Measurements from ENCODE around the gene CDKN1A.

The CDKN1A gene

GRCh38 chr6:36686668-36687513 lies 8.4 kb downstream of the CDKN1A start:
- TF ChIP-seq SUZ12 (IDR thresholded peaks at IDR 0.05) (no peak), ARNT (IDR thresholded peaks at IDR 0.05) (no peak), FOXM1 (IDR thresholded peaks at IDR 0.05; ENCODE audit: borderline replicate concordance) (no peak), TARDBP (IDR thresholded peaks at IDR 0.05) (no peak), NFRKB (IDR thresholded peaks at IDR 0.05) (no peak), FOXK2 (IDR thresholded peaks at IDR 0.05) (no peak), L3MBTL2 (conservative IDR thresholded peaks at IDR 0.05) (no peak), LEF1 (IDR thresholded peaks at IDR 0.05; ENCODE audit: borderline replicate concordance) (no peak)
- no peak for DNase-seq (ENCODE audit: extremely low spot score)
- POLR2A ChIA-PET: no interaction called here
- CTCF ChIA-PET: interaction anchor here (0.6 to 1.0 kb wide), 2 partner anchors 23 to 57 kb away, joined by 3 to 4 read pairs; no protein-coding TSS in a partner anchor

- DNase-seq (ENCODE audit: extremely low spot score): no peak
- ChIA-PET POLR2A (interaction anchor here (1.7 kb wide), 1 partner anchor 9 kb away, joined by 8 read pairs; the partner anchor contains the start of gene CDKN1A), CTCF (no interaction called here)
- TF ChIP-seq FOXM1 (IDR thresholded peaks at IDR 0.05; ENCODE audit: borderline replicate concordance) (no peak), NFRKB (IDR thresholded peaks at IDR 0.05) (no peak), ELF4 (IDR thresholded peaks at IDR 0.05) (no peak), ZNF384 (IDR thresholded peaks at IDR 0.05) (no peak), CTBP1 (IDR thresholded peaks at IDR 0.05; ENCODE audit: borderline replicate concordance) (no peak), TARDBP (IDR thresholded peaks at IDR 0.05) (no peak), SUZ12 (IDR thresholded peaks at IDR 0.05) (no peak), FOXK2 (IDR thresholded peaks at IDR 0.05) (no peak), L3MBTL2 (conservative IDR thresholded peaks at IDR 0.05) (no peak), FOXA1 (IDR thresholded peaks at IDR 0.05) (no peak), HDGF (IDR thresholded peaks at IDR 0.05; ENCODE audit: borderline replicate concordance) (no peak), BHLHE40 (IDR thresholded peaks at IDR 0.05; ENCODE audit: borderline replicate concordance) (no peak), SP1 (IDR thresholded peaks at IDR 0.05) (no peak), ARNT (IDR thresholded peaks at IDR 0.05) (no peak), LEF1 (IDR thresholded peaks at IDR 0.05; ENCODE audit: borderline replicate concordance) (no peak)
- TF ChIP-seq, protein P1, sequence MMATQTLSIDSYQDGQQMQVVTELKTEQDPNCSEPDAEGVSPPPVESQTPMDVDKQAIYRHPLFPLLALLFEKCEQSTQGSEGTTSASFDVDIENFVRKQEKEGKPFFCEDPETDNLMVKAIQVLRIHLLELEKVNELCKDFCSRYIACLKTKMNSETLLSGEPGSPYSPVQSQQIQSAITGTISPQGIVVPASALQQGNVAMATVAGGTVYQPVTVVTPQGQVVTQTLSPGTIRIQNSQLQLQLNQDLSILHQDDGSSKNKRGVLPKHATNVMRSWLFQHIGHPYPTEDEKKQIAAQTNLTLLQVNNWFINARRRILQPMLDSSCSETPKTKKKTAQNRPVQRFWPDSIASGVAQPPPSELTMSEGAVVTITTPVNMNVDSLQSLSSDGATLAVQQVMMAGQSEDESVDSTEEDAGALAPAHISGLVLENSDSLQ (IDR thresholded peaks at IDR 0.05): no peak
Measured at GRCh38 chr6:36688063-36688738, 9.7 kb downstream of the CDKN1A start.

DNA sequence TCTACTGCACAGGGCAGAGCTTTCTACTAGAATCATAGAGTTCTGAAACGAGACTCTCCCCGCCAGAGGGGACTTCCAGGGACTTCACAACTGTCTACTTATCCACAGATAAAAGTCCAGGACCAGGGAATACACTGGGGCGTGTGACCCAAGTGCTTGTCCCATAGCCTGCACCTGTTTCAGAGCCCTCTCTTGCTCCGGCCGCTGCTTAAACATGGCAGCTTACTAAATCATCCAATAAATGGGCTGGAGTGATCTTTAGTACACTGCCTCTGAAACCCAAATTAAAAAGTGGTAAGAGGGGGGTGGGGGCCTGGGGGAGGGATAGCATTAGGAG lies 10.2 kb downstream of the CDKN1A start:
- POLR2A ChIA-PET: interaction anchor here (1.7 kb wide), 1 partner anchor 9 kb away, joined by 8 read pairs; the partner anchor contains the start of gene CDKN1A
- no peak for DNase-seq (ENCODE audit: extremely low spot score)
- CTCF ChIA-PET: no interaction called here
- TF ChIP-seq NFRKB (IDR thresholded peaks at IDR 0.05) (no peak), L3MBTL2 (conservative IDR thresholded peaks at IDR 0.05) (no peak), FOXK2 (IDR thresholded peaks at IDR 0.05) (no peak)

DNA sequence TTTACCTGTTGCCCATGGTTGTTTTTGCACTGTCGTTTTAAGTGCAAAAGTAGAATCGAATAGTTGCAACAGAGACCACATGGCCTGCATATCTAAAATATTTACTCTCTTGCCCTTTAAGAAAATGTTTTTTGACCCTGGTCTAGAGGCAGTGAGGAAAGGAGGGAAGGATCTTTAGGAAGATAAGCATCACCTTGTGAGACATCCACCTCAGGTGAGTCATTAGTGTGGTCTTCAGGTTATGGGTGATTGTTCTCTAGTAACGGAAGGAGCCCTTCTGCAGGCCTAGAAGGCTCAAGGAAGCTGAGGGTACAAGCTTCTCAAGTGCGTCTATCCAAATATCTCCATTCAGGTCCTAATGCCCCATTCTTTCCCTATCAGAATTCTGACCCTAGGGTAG lies 12.5 kb downstream of the CDKN1A start:
- DNase-seq (ENCODE audit: extremely low spot score): no peak
- no peak for TF ChIP-seq FOXK2 (IDR thresholded peaks at IDR 0.05)
- no peak for TF ChIP-seq ELF4 (IDR thresholded peaks at IDR 0.05)
- TF ChIP-seq, protein P1 (IDR thresholded peaks at IDR 0.05): no peak
- TF ChIP-seq HDGF (IDR thresholded peaks at IDR 0.05; ENCODE audit: borderline replicate concordance): no peak
- no peak for TF ChIP-seq ARNT (IDR thresholded peaks at IDR 0.05)
- no peak for TF ChIP-seq TARDBP (IDR thresholded peaks at IDR 0.05)
- no peak for TF ChIP-seq NFRKB (IDR thresholded peaks at IDR 0.05)
- ChIA-PET CTCF (interaction anchor here (0.9 kb wide), 1 partner anchor 10 kb away, joined by 3 read pairs; no protein-coding TSS in a partner anchor), POLR2A (interaction anchor here (0.6 kb wide), 1 partner anchor 16 kb away, joined by 3 read pairs; no protein-coding TSS in a partner anchor)

DNA sequence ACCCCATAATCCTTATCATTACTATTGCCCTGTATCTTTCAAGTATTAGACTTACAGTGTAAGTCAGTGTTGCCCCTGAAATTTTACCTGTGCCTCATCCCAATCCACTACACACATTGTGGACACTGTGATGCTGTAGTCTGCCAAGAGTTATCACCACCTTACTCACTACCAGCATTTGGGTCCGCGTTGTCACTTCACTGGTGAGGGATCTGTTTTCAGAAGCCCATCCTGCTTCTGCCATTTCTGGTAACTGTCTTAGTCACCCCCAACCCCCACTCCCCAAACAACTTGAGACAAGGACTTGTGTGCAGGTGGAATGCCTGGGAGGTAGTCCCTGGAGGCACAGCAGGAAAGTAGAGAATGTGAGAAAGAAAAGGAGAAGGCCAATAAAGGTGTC lies 13.1 kb downstream of the CDKN1A start:
- ChIA-PET CTCF (no interaction called here), POLR2A (no interaction called here)
- TF ChIP-seq ZNF384 (IDR thresholded peaks at IDR 0.05) (no peak), LEF1 (IDR thresholded peaks at IDR 0.05; ENCODE audit: borderline replicate concordance) (no peak), HDGF (IDR thresholded peaks at IDR 0.05; ENCODE audit: borderline replicate concordance) (no peak)
- no peak for DNase-seq (ENCODE audit: extremely low spot score)

DNA sequence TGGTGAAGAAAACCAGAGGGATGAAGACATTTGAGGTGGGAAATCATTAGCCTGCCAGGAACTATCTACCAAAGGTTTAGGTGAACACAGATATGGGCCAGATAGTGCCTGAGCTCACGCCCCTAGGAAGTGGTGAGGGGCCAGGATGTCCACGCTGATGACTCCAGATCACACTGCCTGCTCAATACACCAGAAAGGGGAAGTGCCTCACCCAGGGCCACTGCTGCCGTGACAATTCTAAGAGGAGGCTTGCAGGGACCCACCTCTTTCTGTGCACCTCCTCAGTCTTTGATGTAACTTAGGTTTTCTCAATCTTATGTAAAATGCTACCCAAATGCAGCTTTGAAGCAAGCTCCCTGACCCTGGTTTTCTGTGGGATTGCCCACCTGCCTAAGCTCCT lies 13.7 kb downstream of the CDKN1A start:
- POLR2A ChIA-PET: no interaction called here
- no peak for TF ChIP-seq SUZ12 (IDR thresholded peaks at IDR 0.05)
- no peak for TF ChIP-seq BHLHE40 (IDR thresholded peaks at IDR 0.05; ENCODE audit: borderline replicate concordance)
- DNase-seq (ENCODE audit: extremely low spot score): no peak
- CTCF ChIA-PET: no interaction called here
